Measurements from ENCODE around the gene MRPL36.

MRPL36 gene

GRCh38 chr5:1762883-1763547 is 36.6 kb downstream of the MRPL36 start:
- DNase-seq: no peak

GRCh38 chr5:1762121-1762882 is 37.3 kb downstream of the MRPL36 start:
- no peak for DNase-seq

- DNase-seq: no peak
Measured at GRCh38 chr5:1761453-1761755, 38.2 kb downstream of the MRPL36 start.

- no peak for DNase-seq
Measured at GRCh38 chr5:1760656-1761452, 38.8 kb downstream of the MRPL36 start.

- no peak for DNase-seq
Measured at GRCh38 chr5:1760231-1760630, 39.4 kb downstream of the MRPL36 start.

GRCh38 chr5:1759378-1759970 is 40.2 kb downstream of the MRPL36 start:
- no peak for DNase-seq

GRCh38 chr5:1758574-1758973 is 41.1 kb downstream of the MRPL36 start:
- DNase-seq: no peak

GRCh38 chr5:1757511-1757910 is 42.1 kb downstream of the MRPL36 start:
- no peak for DNase-seq

GRCh38 chr5:1756481-1756880 is 43.2 kb downstream of the MRPL36 start:
- no peak for DNase-seq

- DNase-seq: no peak
Measured at GRCh38 chr5:1755321-1755949, 44.2 kb downstream of the MRPL36 start.

GRCh38 chr5:1754531-1755220 is 45.0 kb downstream of the MRPL36 start:
- no peak for DNase-seq

GRCh38 chr5:1753490-1753889 is 46.1 kb downstream of the MRPL36 start:
- DNase-seq: no peak

- no peak for DNase-seq
Measured at GRCh38 chr5:1752881-1753280, 46.8 kb downstream of the MRPL36 start.

GRCh38 chr5:1751864-1752822 is 47.5 kb downstream of the MRPL36 start:
- no peak for DNase-seq

- DNase-seq: no peak
Measured at GRCh38 chr5:1751026-1751863, 48.4 kb downstream of the MRPL36 start.

- no peak for DNase-seq
Measured at GRCh38 chr5:1750469-1750868, 49.2 kb downstream of the MRPL36 start.

- DNase-seq: no peak
Measured at GRCh38 chr5:1749346-1750124, 50.1 kb downstream of the MRPL36 start.

- no peak for DNase-seq
Measured at GRCh38 chr5:1748845-1749244, 50.8 kb downstream of the MRPL36 start.
